Mucosa of descending colon (tissue), 3 donors: Measurements from ENCODE around the gene GAGE10. TPM values are rescaled to one million over a fixed set of nuclear protein-coding genes. Genes with fewer than 3 reads are reported as not detected.

ENCODE experiments used
- ATAC-seq: fragments of 200-7000 bp; cut with Tn5 transposase; one replicate; pipeline ENCODE4 v1.9.1; 2020; ENCODE audit warnings: mild to moderate bottlenecking, moderate library complexity
- DNase-seq, 3 donors: peaks; one replicate each; pipeline ENCODE4 v3.0.0-alpha.2; 2020
- H3K36me3 ChIP-seq: fragments of 200-600 bp; one replicate; pipeline ENCODE4 v1.8.0; 2021; ENCODE audit warnings: low read depth, mild to moderate bottlenecking
- H3K4me1 ChIP-seq: fragments of 200-600 bp; one replicate; pipeline ENCODE4 v1.8.0; 2021; ENCODE audit warnings: low read depth, mild to moderate bottlenecking
- H3K4me3 ChIP-seq: fragments of 200-600 bp; one replicate; pipeline ENCODE4 v1.8.0; 2021; ENCODE audit warnings: mild to moderate bottlenecking
- H3K9me3 ChIP-seq: fragments of 200-600 bp; one replicate; pipeline ENCODE4 v1.8.0; 2021; ENCODE audit warnings: mild to moderate bottlenecking
- intact Hi-C, 2 donors: fragments of 100-400 bp; cut with DNase I in 1 of 2; cut with micrococcal nuclease in 1 of 2; formaldehyde crosslinking; loops; one replicate each; pipeline versions ENCODE4 v1.11.0 to v1.11.1; 2022; cut with DNase I, micrococcal nuclease
- total RNA-seq, 3 donors: library from RNA; stranded (reverse); fragmentation: NEBNext Ultra II Directional in 2 of 3; extraction: Animal tissue kit (Norgen Biotek cat#: 25700) in 2 of 3; gene quantifications; one replicate each; pipeline versions ENCODE4 v1.2.1 to v1.2.4, GENCODE V29; 2021 to 2023
- TF ChIP-seq, protein P1 (sequence below): fragments of 200-600 bp; IDR thresholded peaks from one replicate; pipeline ENCODE4 v1.8.0; 2022; ENCODE audit warnings: antibody characterized with exemption, mild to moderate bottlenecking
- donor health status: DM: no; HTN: no; CAD: no; lungs with moderate emphysema.
- donor health status: DM: no; HTN: no; CAD: no.
- donor health status: DM: no; HTN: yes; CAD: no.

GAGE10 gene
- total RNA-seq, 3 donors from 2014 or later, result not detected

- DNase-seq (no peak), ATAC-seq (no peak)
- Histone ChIP-seq H3K4me1 (peaks cover 7% of the 10 kb centered on the region), H3K4me3 (no peak overlapping the region), H3K36me3 (no peaks in the 10 kb centered on the region), H3K9me3 (no peaks in the 10 kb centered on the region)
- TF ChIP-seq, protein P1, sequence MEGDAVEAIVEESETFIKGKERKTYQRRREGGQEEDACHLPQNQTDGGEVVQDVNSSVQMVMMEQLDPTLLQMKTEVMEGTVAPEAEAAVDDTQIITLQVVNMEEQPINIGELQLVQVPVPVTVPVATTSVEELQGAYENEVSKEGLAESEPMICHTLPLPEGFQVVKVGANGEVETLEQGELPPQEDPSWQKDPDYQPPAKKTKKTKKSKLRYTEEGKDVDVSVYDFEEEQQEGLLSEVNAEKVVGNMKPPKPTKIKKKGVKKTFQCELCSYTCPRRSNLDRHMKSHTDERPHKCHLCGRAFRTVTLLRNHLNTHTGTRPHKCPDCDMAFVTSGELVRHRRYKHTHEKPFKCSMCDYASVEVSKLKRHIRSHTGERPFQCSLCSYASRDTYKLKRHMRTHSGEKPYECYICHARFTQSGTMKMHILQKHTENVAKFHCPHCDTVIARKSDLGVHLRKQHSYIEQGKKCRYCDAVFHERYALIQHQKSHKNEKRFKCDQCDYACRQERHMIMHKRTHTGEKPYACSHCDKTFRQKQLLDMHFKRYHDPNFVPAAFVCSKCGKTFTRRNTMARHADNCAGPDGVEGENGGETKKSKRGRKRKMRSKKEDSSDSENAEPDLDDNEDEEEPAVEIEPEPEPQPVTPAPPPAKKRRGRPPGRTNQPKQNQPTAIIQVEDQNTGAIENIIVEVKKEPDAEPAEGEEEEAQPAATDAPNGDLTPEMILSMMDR, result no peak
- intact Hi-C loops, result no loop called here
Measured at GRCh38 chrX:49271341-49271740, 32.1 kb upstream of the GAGE10 start.

- DNase-seq (no peak), ATAC-seq (no peak)
- H3K9me3 ChIP-seq, result no peaks in the 10 kb centered on the region
- H3K4me3 ChIP-seq, result no peak overlapping the region
- intact Hi-C loops, result no loop called here
- peaks cover 7% of the 10 kb centered on the region for H3K4me1 ChIP-seq
- H3K36me3 ChIP-seq, result no peaks in the 10 kb centered on the region
- TF ChIP-seq, protein P1, result no peak
Measured at GRCh38 chrX:49272421-49272820, 31.0 kb upstream of the GAGE10 start.

GRCh38 chrX:49273181-49273727 lies 30.2 kb upstream of the GAGE10 start:
- Histone ChIP-seq H3K36me3 (no peaks in the 10 kb centered on the region), H3K4me1 (peaks cover 7% of the 10 kb centered on the region), H3K9me3 (no peaks in the 10 kb centered on the region), H3K4me3 (no peak overlapping the region)
- intact Hi-C loops, result no loop called here
- DNase-seq (no peak), ATAC-seq (no peak)
- TF ChIP-seq, protein P1, result no peak

DNA sequence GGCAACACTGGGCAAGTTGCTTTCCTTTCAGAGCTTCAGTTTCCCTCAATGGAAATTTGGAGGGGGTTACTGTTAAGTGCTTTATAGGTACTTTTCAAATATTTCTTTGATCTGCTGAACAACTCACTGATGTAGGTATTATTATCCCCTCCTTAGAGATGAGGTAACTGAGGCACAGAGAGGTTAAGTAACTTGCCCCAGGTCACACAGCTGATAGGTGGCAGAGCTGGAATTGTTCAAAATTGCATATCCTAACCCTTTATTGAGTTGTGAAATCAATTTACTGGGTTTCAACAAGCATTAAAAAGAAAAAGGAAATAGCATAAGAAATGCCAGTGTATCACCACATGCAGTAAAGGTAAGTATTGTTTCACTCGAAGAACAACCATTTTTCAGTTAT lies 27.2 kb upstream of the GAGE10 start:
- H3K36me3 ChIP-seq, result no peaks in the 10 kb centered on the region
- no peak for ATAC-seq
- DNase-seq, result no peak
- TF ChIP-seq, protein P1, result no peak
- peaks cover 7% of the 10 kb centered on the region for H3K4me1 ChIP-seq
- H3K9me3 ChIP-seq, result no peaks in the 10 kb centered on the region
- no peak overlapping the region for H3K4me3 ChIP-seq
- intact Hi-C loops, result no loop called here

DNA sequence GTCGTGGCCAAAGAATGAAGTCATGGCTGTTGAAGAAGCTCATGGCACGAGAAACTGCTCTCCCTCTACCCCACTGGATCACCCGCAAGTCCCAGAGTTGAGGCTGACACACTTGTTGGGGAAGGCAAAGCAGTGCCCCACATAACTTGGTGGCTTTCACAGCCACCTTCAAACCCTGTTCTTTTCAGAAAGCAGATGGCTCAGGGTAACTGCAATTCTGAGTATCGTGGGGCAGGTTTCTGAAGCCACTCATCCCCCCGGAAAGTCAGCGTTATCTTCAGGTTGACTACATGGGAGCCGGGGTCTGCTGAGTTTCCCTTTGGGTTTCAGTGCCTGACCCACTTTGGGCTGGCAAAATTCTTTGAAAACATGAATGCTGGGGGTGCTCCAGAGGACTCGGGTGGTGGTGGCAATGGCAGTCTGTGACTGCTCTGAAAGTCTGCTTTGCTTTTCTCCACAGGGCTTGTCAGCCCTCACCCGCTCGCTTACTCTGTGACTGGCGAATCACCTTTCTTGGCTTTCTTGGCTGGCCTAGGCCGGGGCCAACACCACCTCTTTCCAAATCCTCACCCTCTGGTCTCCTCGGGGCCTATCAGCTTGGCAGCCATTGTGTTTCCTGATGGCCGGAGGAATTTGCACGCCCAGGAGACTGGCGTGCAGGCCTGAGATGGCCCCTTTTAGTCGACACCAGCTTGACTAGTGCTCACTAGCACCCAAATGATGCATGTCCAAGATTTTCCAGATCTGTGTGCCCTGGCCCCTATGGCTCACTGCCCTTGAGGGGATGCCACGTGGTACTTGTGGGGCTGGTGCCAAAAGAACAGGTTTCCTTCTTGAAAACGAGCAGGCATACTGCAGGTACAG lies 26.5 kb upstream of the GAGE10 start:
- intact Hi-C loops, result no loop called here
- H3K9me3 ChIP-seq, result no peaks in the 10 kb centered on the region
- no peak overlapping the region for H3K4me3 ChIP-seq
- DNase-seq (no peak), ATAC-seq (no peak)
- H3K4me1 ChIP-seq, result peaks cover 4% of the 10 kb centered on the region
- TF ChIP-seq, protein P1, result no peak
- H3K36me3 ChIP-seq, result no peaks in the 10 kb centered on the region
